ENCODE results near the gene CCDC14.

DNA sequence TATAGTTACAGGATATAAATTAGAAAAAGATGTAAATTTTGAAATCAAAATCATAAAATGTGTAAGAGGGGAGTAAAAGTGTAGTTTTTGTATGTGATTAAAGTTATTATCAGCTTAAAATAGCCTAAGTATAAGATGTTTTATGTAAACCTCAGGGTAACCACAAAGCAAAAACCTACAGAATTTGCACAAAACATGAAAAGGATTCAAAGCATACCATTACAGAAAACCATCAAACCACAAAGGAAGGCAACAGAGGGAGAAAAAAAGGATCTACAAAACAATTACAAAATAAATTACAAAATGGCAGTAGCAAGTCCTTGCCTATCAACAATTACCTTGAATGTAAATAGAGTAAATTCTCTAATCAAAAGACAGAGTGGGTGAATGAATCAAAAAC, 40.2 kb downstream of the CCDC14 start:
- no peak for TF ChIP-seq POLR2A (IDR thresholded peaks at IDR 0.05)
- TF ChIP-seq, protein P1, sequence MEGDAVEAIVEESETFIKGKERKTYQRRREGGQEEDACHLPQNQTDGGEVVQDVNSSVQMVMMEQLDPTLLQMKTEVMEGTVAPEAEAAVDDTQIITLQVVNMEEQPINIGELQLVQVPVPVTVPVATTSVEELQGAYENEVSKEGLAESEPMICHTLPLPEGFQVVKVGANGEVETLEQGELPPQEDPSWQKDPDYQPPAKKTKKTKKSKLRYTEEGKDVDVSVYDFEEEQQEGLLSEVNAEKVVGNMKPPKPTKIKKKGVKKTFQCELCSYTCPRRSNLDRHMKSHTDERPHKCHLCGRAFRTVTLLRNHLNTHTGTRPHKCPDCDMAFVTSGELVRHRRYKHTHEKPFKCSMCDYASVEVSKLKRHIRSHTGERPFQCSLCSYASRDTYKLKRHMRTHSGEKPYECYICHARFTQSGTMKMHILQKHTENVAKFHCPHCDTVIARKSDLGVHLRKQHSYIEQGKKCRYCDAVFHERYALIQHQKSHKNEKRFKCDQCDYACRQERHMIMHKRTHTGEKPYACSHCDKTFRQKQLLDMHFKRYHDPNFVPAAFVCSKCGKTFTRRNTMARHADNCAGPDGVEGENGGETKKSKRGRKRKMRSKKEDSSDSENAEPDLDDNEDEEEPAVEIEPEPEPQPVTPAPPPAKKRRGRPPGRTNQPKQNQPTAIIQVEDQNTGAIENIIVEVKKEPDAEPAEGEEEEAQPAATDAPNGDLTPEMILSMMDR (IDR thresholded peaks at IDR 0.05) = no peak
